HCT116 (cell line): ENCODE measurements around the gene HSD17B1. TPM values are rescaled to one million over a fixed set of nuclear protein-coding genes. Genes with fewer than 3 reads are reported as not detected.

Experiments used
- ATAC-seq: fragments of 200-7000 bp; cut with Tn5 transposase; 2 replicates; pipeline ENCODE4 v1.9.1; 2020; ENCODE audit warnings: mild to moderate bottlenecking, moderate library complexity
- BruUV-seq: library from RNA; stranded (reverse); fragments of 400-500 nt; replicated peaks from 2 replicates; lab custom pipeline; 2021; lab: Mats Ljungman, UMichigan
- CTCF ChIA-PET: fragments of 300-600 bp; sonication (Branson Sonifier 250); formaldehyde crosslinking; loops from one replicate; lab custom pipeline; 2021; ENCODE audit warnings: antibody characterized with exemption; lab: Charles Lee
- POLR2A ChIA-PET: fragments of 300-600, 350-600 bp; sonication (Branson Sonifier 250); formaldehyde crosslinking; loops from one replicate; lab custom pipeline; 2021; ENCODE audit warnings: antibody characterized with exemption; lab: Charles Lee
- RAD21 ChIA-PET, 2 experiments: fragments of 300-600 bp; sonication (Branson Sonifier 250); formaldehyde crosslinking; loops; one replicate each; lab custom pipeline; 2023; ENCODE audit warnings: low total read pairs in 2 of 2; ENCODE audit not compliant: uncharacterized antibody in 2 of 2, unreplicated experiment in 2 of 2, low non-redundant PET in 1 of 2; lab: Charles Lee
- DNase-seq: peaks from one replicate; pipeline ENCODE4 v3.0.0-alpha.2; 2010; ENCODE audit warnings: low read depth, low spot score
- H2AFZ ChIP-seq: fragments of 200-600 bp; shearing (Covaris generic), sonication (generic); 2 replicates; pipeline ENCODE4 v1.6.1; 2017; ENCODE audit warnings: low read depth, mixed run types, mixed read lengths, antibody characterized with exemption, low read length; ENCODE audit not compliant: poor library complexity, severe bottlenecking
- H3K27ac ChIP-seq: 2 replicates; pipeline ENCODE4 v1.5.1; 2012; ENCODE audit warnings: low read depth, low read length
- H3K27me3 ChIP-seq: fragments of 200-600 bp; sonication (generic); 2 replicates; pipeline ENCODE4 v1.6.1; 2016; ENCODE audit warnings: mixed run types, low read length, mixed read lengths; ENCODE audit not compliant: insufficient read depth
- H3K36me3 ChIP-seq, 2 experiments: fragments of 200-500 bp in 1 of 2; fragments of 200-600 bp in 1 of 2; sonication (Bioruptor generic) in 1 of 2; sonication (generic) in 1 of 2; 2 replicates each; pipeline versions ENCODE4 v1.5.1 to v1.6.1; 2014 to 2016; ENCODE audit warnings: low read length in 2 of 2, inconsistent platforms in 1 of 2, mixed read lengths in 1 of 2, mixed run types in 1 of 2; ENCODE audit not compliant: insufficient read depth in 2 of 2, control insufficient read depth in 1 of 2
- H3K4me1 ChIP-seq, 2 experiments: fragments of 200-600 bp in 1 of 2; sonication (generic) in 1 of 2; 2 replicates each; pipeline versions ENCODE4 v1.5.1 to v1.6.1; 2012 to 2017; ENCODE audit warnings: low read length in 2 of 2, inconsistent platforms in 1 of 2, mild to moderate bottlenecking in 1 of 2, mixed read lengths in 1 of 2, mixed run types in 1 of 2, moderate library complexity in 1 of 2; ENCODE audit not compliant: insufficient read depth in 2 of 2, control insufficient read depth in 1 of 2
- H3K4me2 ChIP-seq: fragments of 200-600 bp; sonication (generic); 2 replicates; pipeline ENCODE4 v1.6.1; 2017; ENCODE audit warnings: mixed run types, low read length, mixed read lengths
- H3K4me3 ChIP-seq, 2 experiments: fragments of 200-600 bp in 1 of 2; sonication (generic) in 1 of 2; replicated peaks in 1 of 2; 2 replicates each; pipeline ENCODE4 v1.5.1; 2011 to 2016; ENCODE audit warnings: low read length in 2 of 2, control low read depth in 1 of 2, low read depth in 1 of 2, mild to moderate bottlenecking in 1 of 2, mixed read lengths in 1 of 2, mixed run types in 1 of 2
- H3K79me2 ChIP-seq: fragments of 200-600 bp; sonication (generic); 2 replicates; pipeline ENCODE4 v1.6.1; 2017; ENCODE audit warnings: mild to moderate bottlenecking, mixed run types, low read length, moderate library complexity, mixed read lengths; ENCODE audit not compliant: insufficient read depth
- H3K9ac ChIP-seq: fragments of 200-600 bp; sonication (generic); 2 replicates; pipeline ENCODE4 v1.6.1; 2016; ENCODE audit warnings: low read length, mixed read lengths
- H3K9me2 ChIP-seq: fragments of 200-600 bp; sonication (generic), shearing (Covaris generic); 2 replicates; pipeline ENCODE4 v1.6.1; 2017; ENCODE audit warnings: mixed run types, mild to moderate bottlenecking, moderate library complexity; ENCODE audit not compliant: insufficient read depth
- H3K9me3 ChIP-seq, 2 experiments: fragments of 200-500 bp in 1 of 2; fragments of 200-600 bp in 1 of 2; sonication (Bioruptor generic) in 1 of 2; sonication (generic) in 1 of 2; 2 replicates each; pipeline ENCODE4 v1.6.1; 2014 to 2017; ENCODE audit warnings: low read length in 2 of 2, mixed read lengths in 2 of 2, inconsistent platforms in 1 of 2, low read depth in 1 of 2, mild to moderate bottlenecking in 1 of 2, mixed run types in 1 of 2, moderate library complexity in 1 of 2; ENCODE audit not compliant: control insufficient read depth in 1 of 2, insufficient read depth in 1 of 2
- H4K20me1 ChIP-seq: fragments of 200-600 bp; sonication (generic), shearing (Covaris generic); 2 replicates; pipeline ENCODE4 v1.6.1; 2017; ENCODE audit warnings: mixed run types, mild to moderate bottlenecking, moderate library complexity; ENCODE audit not compliant: insufficient read depth
- EGR1 ChIP-seq: IDR thresholded peaks from 2 replicates; pipeline ENCODE4 v1.6.1; 2012; ENCODE audit warnings: low read depth
- EZH2 ChIP-seq: fragments of 200-600 bp; sonication (generic); IDR thresholded peaks from 2 replicates; pipeline ENCODE4 v1.6.1; 2017; ENCODE audit warnings: antibody characterized with exemption, mixed run types
- JUND ChIP-seq: IDR thresholded peaks from 2 replicates; pipeline ENCODE4 v1.6.1; 2012
- POLR2A ChIP-seq: IDR thresholded peaks from 2 replicates; pipeline ENCODE4 v1.7.0; 2011; ENCODE audit warnings: borderline replicate concordance; ENCODE audit not compliant: insufficient read depth, insufficient read length; ENCODE audit errors: extremely low read depth
- RAD21 ChIP-seq: IDR thresholded peaks from 2 replicates; pipeline ENCODE4 v1.6.1; 2012; ENCODE audit warnings: low read depth, mild to moderate bottlenecking
- SP1 ChIP-seq: IDR thresholded peaks from 2 replicates; pipeline ENCODE4 v1.6.1; 2012; ENCODE audit warnings: low read depth
- TCF7L2 ChIP-seq: IDR thresholded peaks from 2 replicates; pipeline ENCODE4 v1.7.0; 2011; ENCODE audit warnings: borderline replicate concordance, inconsistent platforms; ENCODE audit not compliant: insufficient read depth, insufficient read length; ENCODE audit errors: extremely low read depth
- ZNF274 ChIP-seq: fragments of 200-500 bp; sonication (Bioruptor generic); IDR thresholded peaks from 2 replicates; pipeline ENCODE4 v1.6.1; 2014; ENCODE audit warnings: mild to moderate bottlenecking, low read depth, low read length, inconsistent platforms
- intact Hi-C: fragments of 100-400 bp; cut with micrococcal nuclease; formaldehyde crosslinking; loops from 2 replicates; pipeline ENCODE4 v1.10.0; 2022
- total RNA-seq: library from RNA; stranded (reverse); gene quantifications from one replicate; pipeline ENCODE4 v1.2.1, GENCODE V29; 2021; ENCODE audit not compliant: unreplicated experiment
- TF ChIP-seq, protein P1 (sequence below): IDR thresholded peaks from 2 replicates; pipeline ENCODE4 v1.6.1; 2011; ENCODE audit warnings: mild to moderate bottlenecking, low read length, moderate library complexity; ENCODE audit not compliant: insufficient replicate concordance; ENCODE audit errors: extremely low read depth
- TF ChIP-seq, protein P2 (sequence below): IDR thresholded peaks from 2 replicates; pipeline ENCODE4 v1.6.1; 2012
- TF ChIP-seq, protein P3 (sequence below): IDR thresholded peaks from 2 replicates; pipeline ENCODE4 v1.6.1; 2012; ENCODE audit warnings: low read depth

Gene HSD17B1
- total RNA-seq, 1 experiment from 2014 or later = 1.4 TPM

DNA sequence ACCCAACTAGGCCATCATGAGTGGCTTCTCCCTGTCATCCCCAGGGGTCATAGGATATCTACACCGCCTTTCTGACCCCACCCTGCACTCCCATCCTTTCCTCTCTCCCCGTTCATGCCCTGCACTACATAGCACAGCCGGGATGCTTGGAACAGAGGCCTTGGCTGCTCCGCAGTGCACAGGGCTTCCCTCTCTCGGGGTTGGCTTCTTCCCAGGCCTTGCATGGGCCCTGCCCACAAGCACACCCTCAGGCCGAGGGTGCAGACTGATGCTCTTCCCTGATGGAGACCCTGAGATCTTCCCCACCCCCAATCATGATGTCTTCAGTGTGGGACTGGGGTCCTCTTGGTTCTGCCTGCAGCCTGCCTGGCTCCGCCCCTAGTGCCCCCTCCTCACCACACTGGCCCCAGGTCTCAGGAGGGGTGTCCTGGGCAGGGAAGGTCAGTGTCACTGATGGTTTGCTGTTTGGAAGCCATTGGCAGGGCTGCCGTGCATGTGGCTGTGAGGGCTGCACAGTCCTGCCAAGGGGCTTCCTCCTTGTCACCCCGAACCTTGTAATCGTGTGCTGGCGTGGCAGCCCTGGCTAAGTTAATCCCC is 31.0 kb upstream of the HSD17B1 start (continued):
- no peak for TF ChIP-seq ZNF274

DNA sequence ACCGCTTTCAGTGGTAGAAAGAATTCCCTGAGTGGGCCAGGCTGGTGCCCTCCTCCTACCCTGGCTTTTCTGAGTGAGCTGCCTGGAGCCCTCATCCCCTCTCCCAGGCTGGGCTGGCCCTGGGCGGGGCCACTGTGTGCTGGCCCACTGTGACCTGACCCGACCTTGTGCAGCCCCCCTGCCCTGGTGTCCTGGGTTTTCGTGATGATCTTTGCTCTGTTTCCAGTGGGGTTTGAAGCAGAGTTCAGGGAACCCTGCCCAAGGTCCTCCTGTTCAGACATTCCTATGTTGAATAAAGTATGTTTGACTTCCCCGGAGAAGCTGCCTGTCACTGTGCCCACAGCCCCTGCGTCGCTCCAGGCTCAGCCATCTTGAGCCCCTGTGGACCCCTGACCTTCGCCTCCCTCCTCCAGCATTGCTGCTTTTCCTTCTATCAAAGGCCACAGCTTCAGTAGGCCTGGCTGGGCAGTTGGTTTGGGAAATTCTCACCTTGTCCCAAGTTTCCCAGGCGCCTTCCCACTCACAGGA is 30.4 kb upstream of the HSD17B1 start:
- no peak for DNase-seq
- H3K9me2 ChIP-seq = no peaks in the 10 kb centered on the region
- no peak for TF ChIP-seq SP1
- TF ChIP-seq, protein P1, sequence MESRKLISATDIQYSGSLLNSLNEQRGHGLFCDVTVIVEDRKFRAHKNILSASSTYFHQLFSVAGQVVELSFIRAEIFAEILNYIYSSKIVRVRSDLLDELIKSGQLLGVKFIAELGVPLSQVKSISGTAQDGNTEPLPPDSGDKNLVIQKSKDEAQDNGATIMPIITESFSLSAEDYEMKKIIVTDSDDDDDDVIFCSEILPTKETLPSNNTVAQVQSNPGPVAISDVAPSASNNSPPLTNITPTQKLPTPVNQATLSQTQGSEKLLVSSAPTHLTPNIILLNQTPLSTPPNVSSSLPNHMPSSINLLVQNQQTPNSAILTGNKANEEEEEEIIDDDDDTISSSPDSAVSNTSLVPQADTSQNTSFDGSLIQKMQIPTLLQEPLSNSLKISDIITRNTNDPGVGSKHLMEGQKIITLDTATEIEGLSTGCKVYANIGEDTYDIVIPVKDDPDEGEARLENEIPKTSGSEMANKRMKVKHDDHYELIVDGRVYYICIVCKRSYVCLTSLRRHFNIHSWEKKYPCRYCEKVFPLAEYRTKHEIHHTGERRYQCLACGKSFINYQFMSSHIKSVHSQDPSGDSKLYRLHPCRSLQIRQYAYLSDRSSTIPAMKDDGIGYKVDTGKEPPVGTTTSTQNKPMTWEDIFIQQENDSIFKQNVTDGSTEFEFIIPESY = no peak
- H3K4me3 ChIP-seq = no peak overlapping the region
- no peaks in the 10 kb centered on the region for H3K79me2 ChIP-seq
- intact Hi-C loops = loop anchor here (10.0 kb wide), 1 partner anchor 498 kb away; the partner anchor contains the start of gene NKIRAS2
- ChIA-PET RAD21 (no interaction called here), POLR2A (no interaction called here), CTCF (no interaction called here)
- no peak overlapping the region for H3K4me2 ChIP-seq
- H3K9ac ChIP-seq = no peak overlapping the region
- BruUV-seq = no TSS peak
- H2AFZ ChIP-seq = no peak overlapping the region
- peaks cover 47 to 80% of the 10 kb centered on the region in 2 experiments for H3K4me1 ChIP-seq
- H3K36me3 ChIP-seq = peaks cover 3 to 5% of the 10 kb centered on the region in 2 experiments; a peak in 2 of 4 replicates
- H3K27me3 ChIP-seq = no peaks in the 10 kb centered on the region
- no peak overlapping the region for H3K27ac ChIP-seq
- no peaks in the 10 kb centered on the region for H3K9me3 ChIP-seq
- ATAC-seq = no peak
- no peaks in the 10 kb centered on the region for H4K20me1 ChIP-seq

DNA sequence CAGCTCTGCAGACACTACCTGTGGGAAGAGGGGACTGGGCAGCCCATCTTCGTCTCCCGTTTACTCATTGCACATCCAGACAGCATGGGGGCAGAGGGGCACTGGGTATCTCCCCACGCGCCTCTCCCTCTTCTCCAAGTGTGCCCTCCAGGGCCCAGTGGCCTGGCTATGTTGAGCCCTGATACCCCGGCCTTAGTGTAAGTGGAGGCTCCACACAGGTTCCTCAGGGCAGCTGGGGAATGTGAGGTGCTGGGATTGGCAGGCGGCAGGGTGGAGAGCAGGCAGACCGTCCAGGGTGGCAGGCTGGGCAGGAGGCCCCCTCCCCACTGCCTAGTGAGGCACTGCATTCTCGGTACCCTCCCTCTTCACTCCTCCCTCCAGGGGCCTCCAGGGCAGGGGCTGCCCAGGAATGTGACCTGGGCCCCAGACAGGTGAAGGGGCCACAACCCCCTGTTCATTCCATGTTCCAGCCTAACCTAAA is 29.9 kb upstream of the HSD17B1 start:
- Histone ChIP-seq H3K4me3 (no peak overlapping the region), H4K20me1 (no peaks in the 10 kb centered on the region), H3K27ac (no peak overlapping the region)
- intact Hi-C loops = loop anchor here (10.0 kb wide), 1 partner anchor 498 kb away; the partner anchor contains the start of gene NKIRAS2
- RAD21 ChIA-PET = no interaction called here
- ATAC-seq = no peak
- TF ChIP-seq, protein P2, sequence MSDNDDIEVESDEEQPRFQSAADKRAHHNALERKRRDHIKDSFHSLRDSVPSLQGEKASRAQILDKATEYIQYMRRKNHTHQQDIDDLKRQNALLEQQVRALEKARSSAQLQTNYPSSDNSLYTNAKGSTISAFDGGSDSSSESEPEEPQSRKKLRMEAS = no peak
- TF ChIP-seq EZH2 (no peak), RAD21 (no peak), EGR1 (no peak), ZNF274 (no peak), POLR2A (no peak), JUND (no peak), TCF7L2 (no peak)
- TF ChIP-seq, protein P3, sequence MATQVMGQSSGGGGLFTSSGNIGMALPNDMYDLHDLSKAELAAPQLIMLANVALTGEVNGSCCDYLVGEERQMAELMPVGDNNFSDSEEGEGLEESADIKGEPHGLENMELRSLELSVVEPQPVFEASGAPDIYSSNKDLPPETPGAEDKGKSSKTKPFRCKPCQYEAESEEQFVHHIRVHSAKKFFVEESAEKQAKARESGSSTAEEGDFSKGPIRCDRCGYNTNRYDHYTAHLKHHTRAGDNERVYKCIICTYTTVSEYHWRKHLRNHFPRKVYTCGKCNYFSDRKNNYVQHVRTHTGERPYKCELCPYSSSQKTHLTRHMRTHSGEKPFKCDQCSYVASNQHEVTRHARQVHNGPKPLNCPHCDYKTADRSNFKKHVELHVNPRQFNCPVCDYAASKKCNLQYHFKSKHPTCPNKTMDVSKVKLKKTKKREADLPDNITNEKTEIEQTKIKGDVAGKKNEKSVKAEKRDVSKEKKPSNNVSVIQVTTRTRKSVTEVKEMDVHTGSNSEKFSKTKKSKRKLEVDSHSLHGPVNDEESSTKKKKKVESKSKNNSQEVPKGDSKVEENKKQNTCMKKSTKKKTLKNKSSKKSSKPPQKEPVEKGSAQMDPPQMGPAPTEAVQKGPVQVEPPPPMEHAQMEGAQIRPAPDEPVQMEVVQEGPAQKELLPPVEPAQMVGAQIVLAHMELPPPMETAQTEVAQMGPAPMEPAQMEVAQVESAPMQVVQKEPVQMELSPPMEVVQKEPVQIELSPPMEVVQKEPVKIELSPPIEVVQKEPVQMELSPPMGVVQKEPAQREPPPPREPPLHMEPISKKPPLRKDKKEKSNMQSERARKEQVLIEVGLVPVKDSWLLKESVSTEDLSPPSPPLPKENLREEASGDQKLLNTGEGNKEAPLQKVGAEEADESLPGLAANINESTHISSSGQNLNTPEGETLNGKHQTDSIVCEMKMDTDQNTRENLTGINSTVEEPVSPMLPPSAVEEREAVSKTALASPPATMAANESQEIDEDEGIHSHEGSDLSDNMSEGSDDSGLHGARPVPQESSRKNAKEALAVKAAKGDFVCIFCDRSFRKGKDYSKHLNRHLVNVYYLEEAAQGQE = no peak
- TF ChIP-seq, all 23 proteins: peak for 0
- no peak overlapping the region for H3K9ac ChIP-seq
- DNase-seq = no peak
- H3K79me2 ChIP-seq = no peaks in the 10 kb centered on the region
- no peaks in the 10 kb centered on the region for H3K27me3 ChIP-seq
- H3K4me1 ChIP-seq = peaks cover 44 to 79% of the 10 kb centered on the region in 2 experiments
- CTCF ChIA-PET = no interaction called here
- no peak overlapping the region for H2AFZ ChIP-seq
- no peaks in the 10 kb centered on the region for H3K9me2 ChIP-seq
- POLR2A ChIA-PET = no interaction called here
- no TSS peak for BruUV-seq
- no peaks in the 10 kb centered on the region for H3K9me3 ChIP-seq
- H3K36me3 ChIP-seq = peaks cover 3 to 5% of the 10 kb centered on the region in 2 experiments; a peak in 2 of 4 replicates
- H3K4me2 ChIP-seq = no peak overlapping the region
